Ureter (tissue), 1 donor: ENCODE measurements around the gene RHOJ. TPM values are rescaled to one million over a fixed set of nuclear protein-coding genes. Genes with fewer than 3 reads are reported as not detected.
A peak's percentile ranks its signal among the peaks of the same experiment; 100 is the strongest.
"Not testable (repeated sequence)": the region's sequence is repeated elsewhere in the genome, so short reads cannot be mapped to it uniquely, and the experiment has no call there.

Experiments
- DNase-seq: peaks from one replicate; pipeline ENCODE4 v3.0.0-alpha.2; 2020; ENCODE audit warnings: low spot score
- total RNA-seq: library from RNA; stranded (reverse); gene quantifications from one replicate; pipeline ENCODE4 v1.2.4, GENCODE V29; 2023
- donor health status: DM: yes; HTN: yes; CAD: no.

The RHOJ gene
- 20.6 TPM for total RNA-seq

DNA sequence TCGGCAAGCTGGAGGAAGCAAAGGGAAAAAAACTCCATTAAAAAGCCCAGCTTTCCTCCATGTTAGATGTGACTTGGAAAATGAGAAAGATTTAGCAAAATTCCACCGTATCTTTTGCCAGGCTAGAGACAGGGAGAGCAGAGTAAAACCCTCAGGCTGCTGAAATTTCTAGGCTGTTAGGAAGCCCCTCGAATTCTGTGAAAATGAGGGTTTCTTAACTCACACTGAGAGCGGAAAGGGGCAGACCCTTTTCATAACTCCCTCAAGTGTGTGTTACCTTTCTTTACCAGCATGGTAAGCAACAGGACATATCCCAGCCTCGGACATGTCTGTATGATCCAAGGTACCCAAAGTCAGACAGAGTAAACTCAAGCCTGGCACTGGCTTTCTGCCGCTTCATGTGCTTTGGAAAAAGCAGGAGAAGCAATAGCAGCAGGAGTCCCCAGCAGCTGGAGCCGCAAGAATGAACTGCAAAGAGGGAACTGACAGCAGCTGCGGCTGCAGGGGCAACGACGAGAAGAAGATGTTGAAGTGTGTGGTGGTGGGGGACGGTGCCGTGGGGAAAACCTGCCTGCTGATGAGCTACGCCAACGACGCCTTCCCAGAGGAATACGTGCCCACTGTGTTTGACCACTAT, at the start of gene RHOJ:
RHOJ (plus strand) TSS at position 37 of the 637 bp plus-strand sequence; CDS start at position 464, 427 bp downstream.
- no peak for DNase-seq

DNA sequence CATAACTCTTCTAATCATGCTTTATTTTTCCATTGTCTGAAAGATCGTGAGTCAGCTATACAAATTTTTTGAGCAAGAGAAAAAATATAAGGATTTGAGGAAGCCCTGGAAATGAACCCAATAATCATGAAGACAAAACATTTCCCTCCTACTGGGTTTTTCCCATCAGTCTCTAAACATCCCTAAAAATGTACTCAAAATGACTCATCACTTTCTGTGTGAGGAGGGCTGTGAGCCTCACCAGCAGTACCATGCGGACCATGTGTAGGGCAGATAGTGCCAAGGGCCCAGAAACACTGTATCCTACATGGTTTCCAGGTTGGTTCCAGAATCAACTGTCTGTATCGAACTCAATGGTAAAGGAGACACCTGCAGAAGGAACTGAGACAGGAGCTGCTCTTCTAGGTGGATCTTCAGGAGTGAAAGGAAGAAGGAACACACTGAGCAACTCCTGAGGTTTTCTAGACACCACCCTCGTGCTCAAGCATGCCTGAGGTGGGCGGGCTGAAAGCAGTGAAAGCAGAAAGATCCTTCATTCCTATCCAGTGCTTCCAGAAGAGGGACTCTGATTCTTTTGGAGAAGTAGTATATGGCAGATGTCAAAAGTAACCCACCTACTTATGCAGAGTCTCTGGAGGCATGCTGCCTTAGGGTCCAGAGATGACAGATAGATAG, 48.6 kb upstream of the RHOJ start:
- DNase-seq: no peak

DNA sequence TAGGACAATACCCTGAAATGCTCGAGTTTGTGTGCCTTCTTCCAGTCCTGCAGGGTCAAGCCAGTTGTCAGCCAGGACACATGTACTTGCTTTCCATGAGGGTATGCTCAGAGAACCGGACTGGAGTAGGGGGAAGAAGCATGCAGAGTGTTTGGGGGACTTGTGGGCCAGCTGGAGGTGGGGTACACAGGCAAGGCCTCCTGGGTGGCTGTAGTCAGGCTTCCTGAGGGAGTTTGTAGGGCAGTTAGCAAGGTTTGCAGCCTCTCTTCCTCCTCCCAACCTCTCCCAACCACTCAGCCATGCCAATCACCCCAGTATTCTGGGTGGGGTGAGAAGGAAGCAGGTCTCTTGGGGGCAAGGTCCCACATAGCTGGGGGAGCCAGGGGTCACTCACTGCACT, 47.0 kb upstream of the RHOJ start:
- no peak for DNase-seq

DNA sequence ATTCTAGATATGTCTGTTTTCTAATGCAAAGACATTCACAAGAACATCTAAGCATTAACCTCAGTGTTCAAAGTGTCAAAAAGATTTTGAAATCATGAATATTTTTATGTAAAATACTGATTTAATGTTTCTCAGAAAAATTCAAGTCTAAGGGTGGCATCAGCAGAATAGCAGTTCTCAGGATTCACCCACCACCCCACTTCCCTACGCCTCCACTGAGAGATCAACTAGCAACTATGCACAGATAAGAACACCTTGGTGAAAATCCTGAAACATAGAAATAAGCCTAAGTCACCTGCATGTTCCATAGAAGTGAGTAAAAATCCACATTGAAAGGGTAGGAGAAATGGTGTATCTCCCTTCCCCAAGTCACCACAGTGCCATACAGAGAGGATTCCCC, 40.9 kb upstream of the RHOJ start:
- DNase-seq: no peak

DNA sequence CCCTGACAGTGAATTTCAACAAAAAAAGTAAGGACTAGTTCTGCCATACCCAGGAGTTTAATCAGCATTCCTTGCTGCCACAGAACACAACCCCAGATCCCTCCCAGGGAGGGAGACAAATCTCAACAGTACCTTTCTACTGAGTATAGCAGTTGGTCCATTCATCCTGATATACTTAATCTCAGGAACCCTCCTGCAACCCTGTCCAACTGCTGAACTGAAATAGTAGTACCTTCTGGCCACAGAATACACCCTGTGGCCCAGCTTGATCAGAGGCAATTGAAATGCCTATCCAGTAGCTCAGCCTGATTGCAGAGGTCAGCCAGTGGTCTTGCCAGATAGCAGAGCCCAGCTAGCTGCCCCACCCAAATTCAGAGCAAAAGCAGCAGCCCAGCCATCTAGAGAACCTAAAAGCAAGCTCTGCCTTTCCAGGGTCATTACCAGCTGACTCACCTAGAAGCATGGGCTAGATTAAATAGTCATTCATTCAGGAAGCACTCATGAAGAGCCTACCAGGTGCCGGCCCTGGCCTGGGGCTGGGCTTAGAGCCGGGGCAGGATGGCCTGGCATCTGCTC, 40.0 kb upstream of the RHOJ start:
- no peak for DNase-seq

DNA sequence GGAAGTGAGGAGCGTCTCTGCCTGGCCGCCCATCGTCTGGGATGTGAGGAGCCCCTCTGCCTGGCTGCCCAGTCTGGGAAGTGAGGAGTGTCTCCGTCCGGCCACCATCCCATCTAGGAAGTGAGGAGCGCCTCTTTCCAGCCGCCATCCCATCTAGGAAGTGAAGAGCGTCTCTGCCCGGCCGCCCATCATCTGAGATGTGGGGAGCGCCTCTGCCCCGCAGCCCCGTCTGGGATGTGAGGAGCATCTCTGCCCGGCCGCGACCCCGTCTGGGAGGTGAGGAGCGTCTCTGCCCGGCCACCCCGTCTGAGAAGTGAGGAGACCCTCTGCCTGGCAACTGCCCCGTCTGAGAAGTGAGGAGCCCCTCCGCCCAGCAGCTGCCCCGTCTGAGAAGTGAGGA, 39.0 kb upstream of the RHOJ start:
- DNase-seq: not testable (repeated sequence)

DNA sequence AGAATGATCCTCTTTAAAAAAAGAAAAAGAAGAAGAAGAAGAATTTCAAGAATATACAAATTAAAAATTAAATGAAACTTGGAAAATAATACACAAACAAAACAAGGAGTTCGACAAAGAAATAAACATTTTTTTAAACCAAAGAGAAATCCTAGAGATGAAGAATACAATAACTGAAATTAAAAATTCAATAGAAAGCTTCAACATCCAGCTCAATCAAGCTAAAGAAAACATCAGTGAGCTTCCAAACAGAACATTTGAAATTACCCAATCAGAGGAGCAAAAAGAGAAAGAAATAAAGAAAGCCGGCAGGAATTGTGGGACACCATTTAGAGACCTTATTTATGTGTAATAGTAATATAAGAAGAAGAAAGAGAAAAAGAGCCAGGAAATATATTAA, 37.2 kb upstream of the RHOJ start:
- DNase-seq: no peak

DNA sequence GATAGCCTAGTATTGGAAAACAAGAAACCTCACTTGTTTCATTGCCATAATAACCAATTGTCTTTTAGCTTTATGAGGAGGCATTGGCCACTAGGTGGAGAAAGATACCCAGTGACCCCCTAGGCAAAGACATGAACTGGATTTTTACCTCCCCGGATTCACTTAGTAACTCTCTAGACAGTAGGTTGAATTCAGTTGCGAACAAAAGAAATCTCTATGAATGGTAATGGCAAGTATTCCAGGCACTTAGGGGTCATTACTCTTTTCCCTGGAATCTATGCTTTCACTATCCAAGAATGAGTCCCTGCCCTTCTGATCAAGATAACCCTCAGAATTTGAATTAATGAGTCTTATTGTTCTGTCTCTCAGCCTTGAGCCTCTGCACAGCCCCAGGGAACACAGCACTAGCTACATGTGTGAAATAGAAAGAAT, 29.5 kb upstream of the RHOJ start:
- DNase-seq: no peak

DNA sequence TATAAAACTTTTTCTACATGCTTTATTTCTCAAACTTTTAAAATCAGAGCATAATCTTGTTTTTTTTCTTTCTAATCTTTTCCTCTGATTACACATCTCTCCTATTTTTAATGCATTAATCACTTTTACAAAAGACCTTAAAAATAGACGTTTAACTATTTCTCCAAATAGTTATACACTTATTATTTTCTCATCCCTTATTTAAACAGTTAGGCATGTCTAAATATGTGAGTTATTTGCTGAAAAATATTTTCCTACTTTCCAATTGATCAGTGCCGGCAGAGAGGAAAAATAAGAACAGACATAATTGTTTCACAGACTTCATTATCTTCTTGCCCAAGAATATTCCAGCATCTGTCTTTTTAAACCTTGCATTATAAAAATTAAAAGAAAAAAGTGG, 28.7 kb upstream of the RHOJ start:
- DNase-seq: no peak

DNA sequence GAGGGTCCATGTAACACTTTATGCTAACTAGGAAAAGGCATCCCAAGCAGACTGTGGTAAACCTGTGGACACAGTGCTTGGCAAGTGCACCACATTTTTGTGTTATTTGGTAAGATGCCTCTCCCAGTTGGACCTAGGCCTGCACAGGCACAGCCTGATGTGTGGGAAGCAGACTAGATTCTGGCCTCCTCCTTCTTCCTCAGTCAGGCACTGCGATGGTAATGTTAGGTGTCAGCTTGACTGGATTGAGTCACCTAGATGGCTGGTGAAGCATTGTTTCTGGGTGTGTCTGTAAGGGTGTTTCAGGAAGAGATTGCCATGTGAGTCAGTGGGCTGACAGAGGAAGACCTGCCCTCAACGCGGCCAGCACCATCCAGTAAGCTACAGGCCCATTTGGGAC, 25.3 kb upstream of the RHOJ start:
- no peak for DNase-seq

DNA sequence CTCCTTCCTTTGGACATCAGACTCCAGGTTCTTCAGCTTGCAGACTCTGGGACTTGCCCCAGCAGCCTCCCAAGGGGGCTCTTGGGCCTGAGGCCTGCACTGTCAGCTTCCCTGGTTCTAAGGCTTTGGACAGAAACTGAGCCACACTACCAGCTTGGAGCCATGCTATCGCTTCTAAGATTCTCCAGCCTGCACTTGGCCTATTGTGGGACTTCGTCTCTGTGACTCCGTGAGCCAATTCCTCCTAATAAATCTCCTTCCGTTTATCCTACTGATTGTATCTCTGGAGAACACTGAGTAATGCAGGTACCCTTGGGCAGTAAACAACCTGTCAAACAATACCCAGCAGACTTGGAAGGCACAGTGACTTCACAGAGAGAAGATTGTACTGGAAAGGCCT, 24.9 kb upstream of the RHOJ start:
- DNase-seq: no peak

DNA sequence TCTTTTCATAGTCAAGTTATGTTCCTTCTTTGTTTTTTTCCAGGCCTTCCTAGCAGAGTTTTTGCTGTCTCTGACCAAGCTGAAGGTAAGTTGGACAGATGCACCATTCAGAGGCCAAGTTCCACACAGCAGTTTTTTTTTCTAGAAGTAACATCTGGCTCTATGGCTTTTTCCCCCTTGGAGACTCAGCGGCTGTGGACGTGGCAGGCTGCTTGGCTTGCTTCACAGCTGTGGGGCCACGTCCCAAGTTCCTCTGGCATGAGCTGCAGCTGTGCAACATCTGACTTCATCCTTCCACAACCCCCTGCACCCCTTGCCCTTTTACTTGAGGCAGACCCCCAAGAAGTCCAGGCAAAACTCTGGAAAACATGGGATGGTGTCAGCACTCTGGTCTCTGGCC, 24.2 kb upstream of the RHOJ start:
- DNase-seq: no peak

DNA sequence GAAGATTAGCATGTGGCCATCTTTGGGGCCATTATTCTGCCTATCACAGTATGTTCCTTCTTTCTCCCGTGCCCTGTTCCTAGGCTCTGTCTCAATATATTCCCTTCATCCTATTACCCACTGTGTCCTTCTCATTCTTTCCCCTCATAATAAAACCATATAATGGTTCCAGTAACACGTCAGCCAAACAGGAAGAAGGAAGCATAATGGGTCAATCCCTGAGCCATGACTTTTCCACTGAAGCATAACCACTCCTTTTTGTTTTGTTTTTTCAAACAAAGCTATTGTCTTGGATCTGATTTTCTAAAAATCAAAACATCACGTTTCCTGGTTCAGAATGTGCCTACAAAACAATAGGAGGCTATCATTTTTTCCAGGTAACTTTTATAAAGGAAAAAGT, 21.3 kb upstream of the RHOJ start:
- DNase-seq: no peak

DNA sequence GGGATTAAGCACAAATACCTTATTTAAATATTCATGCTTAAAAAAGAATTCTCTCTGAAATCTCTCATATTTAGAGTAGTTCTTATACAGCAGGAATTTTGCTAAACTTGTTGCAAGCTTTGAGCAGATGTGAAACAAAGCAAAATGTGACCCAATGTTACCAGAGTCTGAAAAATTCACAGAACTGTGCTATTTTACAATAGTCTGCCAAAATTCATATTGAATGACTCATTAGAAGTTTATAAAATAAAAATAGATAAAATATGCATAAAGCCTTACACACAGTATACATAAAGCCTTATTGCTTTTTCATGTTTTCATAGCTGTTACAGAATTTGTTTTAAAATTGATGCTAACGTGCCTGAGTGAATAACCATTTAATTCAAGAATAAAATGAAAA, 17.8 kb upstream of the RHOJ start:
- DNase-seq: no peak

DNA sequence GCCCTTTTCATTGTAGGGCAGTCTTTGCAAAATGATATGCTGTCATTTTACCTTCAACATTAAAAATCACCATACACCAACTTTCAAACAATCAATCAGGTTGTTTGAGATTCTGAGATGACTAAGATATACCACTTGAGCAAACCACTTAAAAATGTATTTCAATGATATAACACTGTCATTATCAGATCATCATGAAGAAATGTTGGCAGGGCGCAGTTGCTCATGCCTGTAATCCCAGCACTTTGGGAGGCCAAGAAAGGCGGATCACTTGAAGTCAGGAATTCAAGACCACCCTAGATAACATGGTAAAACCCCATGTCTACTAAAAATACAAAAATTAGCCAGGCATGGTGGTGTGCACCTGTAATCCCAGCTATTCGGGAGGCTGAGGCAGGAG, 13.0 kb upstream of the RHOJ start:
- no peak for DNase-seq

DNA sequence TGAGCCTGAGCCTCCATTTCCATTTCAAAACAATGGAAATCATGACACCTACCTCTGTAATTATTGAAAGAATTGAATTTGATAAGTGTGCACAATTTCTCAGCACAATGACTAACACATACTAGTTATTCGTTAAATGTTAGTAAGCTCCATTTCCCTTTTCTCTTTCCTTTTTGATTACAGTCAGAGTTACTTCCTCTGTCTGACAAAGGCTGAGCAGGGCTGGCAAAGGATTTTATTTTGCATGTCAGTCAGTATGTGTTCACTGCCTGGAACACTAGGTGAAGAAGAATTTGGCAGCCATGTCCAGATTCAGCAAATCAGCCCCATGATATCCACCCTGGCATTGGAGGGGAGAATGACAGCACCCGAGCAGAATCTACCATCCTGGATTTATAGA, 12.2 kb upstream of the RHOJ start:
- no peak for DNase-seq

DNA sequence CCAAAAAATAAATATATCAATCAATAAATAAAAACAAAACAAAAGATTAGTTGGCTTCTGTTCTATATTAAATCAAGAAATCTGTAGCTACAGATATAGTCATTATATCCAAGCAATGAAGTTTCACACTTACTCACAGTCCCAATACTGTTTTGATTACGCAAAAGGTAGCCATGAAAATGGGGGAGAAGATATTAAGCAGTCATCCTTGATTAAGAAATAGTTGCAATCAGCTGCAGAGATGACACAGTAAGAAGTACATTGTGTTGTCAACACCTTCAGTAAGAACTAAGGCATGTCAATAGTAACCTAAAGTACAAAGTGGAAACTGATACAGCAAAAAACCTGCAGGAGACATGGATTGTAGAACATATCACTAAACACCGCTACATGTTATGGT, 11.0 kb upstream of the RHOJ start:
- DNase-seq: no peak

DNA sequence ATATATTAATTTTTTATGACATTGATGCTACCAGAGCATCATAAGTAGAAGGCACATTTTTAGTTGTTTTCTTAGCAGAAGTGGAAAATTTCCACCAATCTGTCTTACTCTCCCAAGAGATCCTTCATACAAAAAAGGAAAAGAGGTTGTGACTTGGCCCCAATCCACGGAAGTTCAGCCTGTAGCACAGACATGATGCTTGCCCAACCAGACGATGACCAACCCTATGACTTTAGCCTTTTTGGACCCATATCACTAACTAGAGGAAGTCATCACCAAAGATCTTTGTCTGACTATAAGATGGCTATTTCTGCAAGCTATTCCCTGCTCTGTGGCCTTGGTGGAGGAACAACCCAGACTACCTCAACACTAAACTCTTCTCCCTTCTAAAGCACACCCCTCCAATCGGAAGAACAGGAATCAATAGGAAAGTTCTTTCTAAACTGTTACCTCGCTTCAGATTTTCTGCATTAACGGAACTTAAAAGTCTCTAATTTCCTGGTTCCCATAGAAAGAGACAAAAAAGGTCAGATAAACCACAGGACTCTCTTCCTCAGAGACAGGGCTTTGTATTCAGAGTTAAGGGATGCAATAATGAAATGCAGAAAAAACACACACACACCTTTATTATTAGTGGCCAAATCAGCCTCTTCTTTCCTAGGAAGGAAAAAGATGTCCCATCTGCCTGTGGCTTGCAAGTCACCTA, 4.1 kb upstream of the RHOJ start:
- DNase-seq: no peak

DNA sequence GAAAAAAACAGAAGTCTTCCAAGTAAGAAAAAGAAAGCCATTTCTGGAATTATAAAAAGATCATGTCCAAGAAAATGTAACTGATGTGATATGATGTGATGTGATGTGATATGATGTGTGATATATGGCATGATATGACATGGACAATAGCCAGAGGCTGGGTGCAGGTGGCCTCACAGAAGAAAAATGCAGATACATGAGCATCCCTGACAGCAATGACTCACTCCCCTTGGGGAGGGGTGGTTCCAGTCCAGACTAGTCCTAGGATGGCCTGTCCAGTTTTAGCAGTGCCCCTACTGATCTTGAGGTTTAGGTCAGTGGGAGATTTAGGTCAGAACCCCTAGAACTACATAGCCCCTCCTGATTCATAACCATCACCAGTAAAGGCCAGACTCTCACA, 3.5 kb upstream of the RHOJ start:
- no peak for DNase-seq

DNA sequence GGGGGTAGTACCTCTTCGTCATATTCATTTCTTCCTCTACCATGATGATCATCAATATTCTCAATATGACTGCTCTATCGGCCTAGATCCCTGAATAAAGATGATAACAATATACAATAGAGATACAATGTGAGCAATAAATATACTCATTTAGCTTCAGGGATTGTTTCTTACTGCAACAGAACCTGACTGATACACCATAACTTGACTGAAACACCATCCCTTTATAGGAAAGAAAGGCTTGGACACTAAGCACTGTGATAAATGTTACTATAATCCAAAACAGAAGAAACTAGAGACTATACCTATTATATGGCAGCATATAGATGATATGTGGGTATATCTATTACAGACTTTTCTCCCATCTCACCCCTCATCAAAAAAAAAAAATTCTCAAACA, 1.2 kb upstream of the RHOJ start:
- DNase-seq: no peak

DNA sequence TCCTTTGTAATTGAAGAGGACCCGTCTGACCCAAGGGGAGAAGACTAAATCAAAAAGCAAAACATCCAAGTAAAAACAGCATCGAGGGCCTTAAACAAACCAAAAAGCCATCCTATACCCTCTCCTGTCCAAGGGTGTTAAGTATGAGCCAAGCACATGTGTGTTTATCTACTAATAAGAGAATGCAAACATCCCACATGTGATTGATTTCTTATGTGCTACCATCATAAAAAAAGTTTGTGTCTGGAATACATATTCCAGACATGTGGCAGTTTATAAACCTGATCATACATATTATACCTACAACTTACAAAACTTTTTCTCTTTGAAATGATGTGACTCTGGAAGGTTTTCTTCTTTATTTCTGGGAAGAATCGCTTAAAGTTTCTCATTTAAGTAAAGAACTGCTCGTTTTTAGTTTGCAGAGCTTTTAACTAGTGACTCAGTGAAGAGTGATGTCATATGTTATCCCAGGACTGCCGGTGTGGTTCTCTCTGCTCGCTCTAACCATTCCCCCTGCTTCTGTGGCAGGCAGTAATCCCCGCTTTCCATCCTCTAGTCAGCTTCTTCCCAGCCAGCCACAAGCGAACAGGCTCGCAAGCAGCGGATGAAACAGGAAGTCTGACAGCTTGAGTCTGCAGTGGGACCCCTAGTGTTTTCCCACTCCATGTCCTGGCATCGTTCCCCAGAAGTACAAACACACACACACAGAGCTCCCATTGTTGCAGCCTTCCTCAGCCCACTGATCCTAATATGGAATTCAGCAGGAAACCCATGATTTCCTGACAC, 431 bp upstream of the RHOJ start:
- DNase-seq: peak; percentile 78

DNA sequence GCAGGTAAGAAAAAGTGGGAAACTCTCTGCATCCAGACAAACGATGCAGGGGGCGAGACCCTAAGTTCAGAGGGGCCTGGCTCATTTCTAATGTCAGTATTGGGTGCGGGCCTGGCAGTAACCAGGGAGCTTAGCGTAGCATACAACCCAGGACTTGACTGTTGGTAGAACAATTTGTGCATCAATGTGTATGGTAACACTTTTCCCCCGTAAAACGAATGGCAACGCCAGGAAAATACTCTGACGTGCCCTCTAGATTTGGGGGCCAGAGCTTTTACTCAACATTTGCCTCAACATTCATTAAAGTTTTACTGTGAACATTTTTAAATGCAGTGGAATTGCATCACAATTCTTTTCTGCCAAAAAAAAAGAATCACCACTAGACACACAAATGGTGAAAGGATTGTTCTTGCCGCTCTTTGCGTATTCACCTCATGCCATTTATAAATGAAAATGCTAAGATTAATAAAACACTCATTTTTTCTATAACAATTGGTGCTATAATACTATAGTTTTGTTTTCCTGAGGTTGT, 867 bp downstream of the RHOJ start:
- no peak for DNase-seq
